GM12864 (cell line): ENCODE measurements around the gene ARHGEF4.

Experiments used
- DNase-seq: peaks from one replicate; pipeline ENCODE4 v3.0.0-alpha.2; 2011; ENCODE audit warnings: low read depth
- H3K4me3 ChIP-seq: 2 replicates; pipeline ENCODE4 v1.5.1; 2011; ENCODE audit warnings: mild to moderate bottlenecking, low read depth, low read length, control low read depth
- CTCF ChIP-seq: IDR thresholded peaks from 2 replicates; pipeline ENCODE4 v1.5.1; 2011; ENCODE audit warnings: low read depth, mild to moderate bottlenecking, moderate library complexity, low read length, control low read depth, inconsistent platforms; ENCODE audit errors: missing control alignments

Gene ARHGEF4

GRCh38 chr2:130836501-130837174 is at the start of gene ARHGEF4:
Gene ARHGEF4 (plus strand): TSS chr2:130836914. CDS start chr2:130836954, 40 bp downstream.
- no peak within 1 kb of the TSS for H3K4me3 ChIP-seq
- DNase-seq = no peak
- no peak for TF ChIP-seq CTCF

- no peak for TF ChIP-seq CTCF
- no peak overlapping the region for H3K4me3 ChIP-seq
- DNase-seq = no peak
These were observed 48.9 kb upstream of the ARHGEF4 start for GRCh38 chr2:130787841-130788240.

- no peak for TF ChIP-seq CTCF
- DNase-seq = no peak
- no peak overlapping the region for H3K4me3 ChIP-seq
These were observed 46.4 kb upstream of the ARHGEF4 start for GRCh38 chr2:130790312-130790711.

GRCh38 chr2:130790804-130791616 is 45.7 kb upstream of the ARHGEF4 start:
- TF ChIP-seq CTCF = no peak
- H3K4me3 ChIP-seq = no peak overlapping the region
- DNase-seq = no peak

- no peak for DNase-seq
- TF ChIP-seq CTCF = no peak
- H3K4me3 ChIP-seq = no peak overlapping the region
These were observed 45.1 kb upstream of the ARHGEF4 start for GRCh38 chr2:130791617-130791939.

- TF ChIP-seq CTCF = no peak
- no peak overlapping the region for H3K4me3 ChIP-seq
- DNase-seq = no peak
These were observed 41.3 kb upstream of the ARHGEF4 start for GRCh38 chr2:130795431-130795830.

GRCh38 chr2:130796290-130796689 is 40.4 kb upstream of the ARHGEF4 start:
- H3K4me3 ChIP-seq = no peak overlapping the region
- DNase-seq = no peak
- TF ChIP-seq CTCF = no peak
